ENCODE data around the gene DLK1.

- TF ChIP-seq CTCF (optimal IDR thresholded peaks at IDR 0.05 in 1 of 3, IDR thresholded peaks at IDR 0.05 in 1 of 3, conservative IDR thresholded peaks at IDR 0.05 in 1 of 3; ENCODE audit: extremely low read depth in 1 of 3, insufficient read depth in 2 of 3, low read length in 3 of 3) = no peak
- no peak for TF ChIP-seq EZH2 (IDR thresholded peaks at IDR 0.05; ENCODE audit: low read length)
These were observed 53.0 kb downstream of the DLK1 start for GRCh38 chr14:100779691-100780080.
